Measurements from ENCODE around the gene FKBP14.

The FKBP14 gene

GRCh38 chr7:30028749-30029635 is 2.5 kb upstream of the FKBP14 start:
- H3K27me3 ChIP-seq (ENCODE audit: control insufficient read depth, insufficient read depth, low read length): no peaks in the 10 kb centered on the region
- peak overlapping the region; percentile 77 for H3K4me3 ChIP-seq (ENCODE audit: low read length)
- peaks cover 11% of the 10 kb centered on the region for H3K4me1 ChIP-seq (ENCODE audit: control insufficient read depth, insufficient read depth, low read length)
- H3K36me3 ChIP-seq (ENCODE audit: control insufficient read depth, insufficient read depth, low read length): no peaks in the 10 kb centered on the region
- H3K9ac ChIP-seq (ENCODE audit: low read length): peak overlapping the region; percentile 59
- peak overlapping the region; percentile 67 for H3K27ac ChIP-seq (ENCODE audit: low read depth, low read length)

GRCh38 chr7:30028216-30028748 is 1.8 kb upstream of the FKBP14 start, which contains the start of gene PLEKHA8:
TSS of gene PLEKHA8 (plus strand) at chr7:30028412. CDS start at chr7:30028763, 351 bp downstream.
- Histone ChIP-seq H3K27me3 (ENCODE audit: control insufficient read depth, insufficient read depth, low read length) (no peaks in the 10 kb centered on the region), H3K36me3 (ENCODE audit: control insufficient read depth, insufficient read depth, low read length) (no peaks in the 10 kb centered on the region), H3K4me1 (ENCODE audit: control insufficient read depth, insufficient read depth, low read length) (peaks cover 11% of the 10 kb centered on the region), H3K27ac (ENCODE audit: low read depth, low read length) (peak within 1 kb of the TSS; percentile 78), H3K4me3 (ENCODE audit: low read length) (peak within 1 kb of the TSS; percentile 77), H3K9ac (ENCODE audit: low read length) (peak within 1 kb of the TSS; percentile 59)

- Histone ChIP-seq H3K27me3 (ENCODE audit: control insufficient read depth, insufficient read depth, low read length) (no peaks in the 10 kb centered on the region), H3K9ac (ENCODE audit: low read length) (no peak overlapping the region), H3K4me3 (ENCODE audit: low read length) (peak overlapping the region; percentile 77), H3K36me3 (ENCODE audit: control insufficient read depth, insufficient read depth, low read length) (no peaks in the 10 kb centered on the region), H3K4me1 (ENCODE audit: control insufficient read depth, insufficient read depth, low read length) (peaks cover 11% of the 10 kb centered on the region), H3K27ac (ENCODE audit: low read depth, low read length) (peak overlapping the region; percentile 67)
Observed at GRCh38 chr7:30027740-30028215, 1.3 kb upstream of the FKBP14 start.

- H3K4me1 ChIP-seq (ENCODE audit: control insufficient read depth, insufficient read depth, low read length): peaks cover 11% of the 10 kb centered on the region
- H3K4me3 ChIP-seq (ENCODE audit: low read length): peak overlapping the region; percentile 77
- peak overlapping the region; percentile 8 for H3K9ac ChIP-seq (ENCODE audit: low read length)
- peak overlapping the region; percentile 78 for H3K27ac ChIP-seq (ENCODE audit: low read depth, low read length)
- H3K36me3 ChIP-seq (ENCODE audit: control insufficient read depth, insufficient read depth, low read length): no peaks in the 10 kb centered on the region
- H3K27me3 ChIP-seq (ENCODE audit: control insufficient read depth, insufficient read depth, low read length): no peaks in the 10 kb centered on the region
Observed at GRCh38 chr7:30027065-30027456, 559 bp upstream of the FKBP14 start.

- Histone ChIP-seq H3K4me3 (ENCODE audit: low read length) (no peak overlapping the region), H3K27ac (ENCODE audit: low read depth, low read length) (no peak overlapping the region), H3K4me1 (ENCODE audit: control insufficient read depth, insufficient read depth, low read length) (peaks cover 8% of the 10 kb centered on the region), H3K27me3 (ENCODE audit: control insufficient read depth, insufficient read depth, low read length) (no peaks in the 10 kb centered on the region), H3K9ac (ENCODE audit: low read length) (no peak overlapping the region), H3K36me3 (ENCODE audit: control insufficient read depth, insufficient read depth, low read length) (no peaks in the 10 kb centered on the region)
Observed at GRCh38 chr7:30023524-30023923, 3.0 kb downstream of the FKBP14 start.

GRCh38 chr7:30022991-30023390 is 3.5 kb downstream of the FKBP14 start:
- Histone ChIP-seq H3K9ac (ENCODE audit: low read length) (no peak overlapping the region), H3K27me3 (ENCODE audit: control insufficient read depth, insufficient read depth, low read length) (no peaks in the 10 kb centered on the region), H3K4me3 (ENCODE audit: low read length) (no peak overlapping the region), H3K4me1 (ENCODE audit: control insufficient read depth, insufficient read depth, low read length) (peaks cover 8% of the 10 kb centered on the region), H3K36me3 (ENCODE audit: control insufficient read depth, insufficient read depth, low read length) (no peaks in the 10 kb centered on the region), H3K27ac (ENCODE audit: low read depth, low read length) (no peak overlapping the region)

- Histone ChIP-seq H3K9ac (ENCODE audit: low read length) (no peak overlapping the region), H3K27me3 (ENCODE audit: control insufficient read depth, insufficient read depth, low read length) (no peaks in the 10 kb centered on the region), H3K4me3 (ENCODE audit: low read length) (no peak overlapping the region), H3K4me1 (ENCODE audit: control insufficient read depth, insufficient read depth, low read length) (peaks cover 4% of the 10 kb centered on the region), H3K36me3 (ENCODE audit: control insufficient read depth, insufficient read depth, low read length) (no peaks in the 10 kb centered on the region), H3K27ac (ENCODE audit: low read depth, low read length) (no peak overlapping the region)
Observed at GRCh38 chr7:30020535-30020934, 6.0 kb downstream of the FKBP14 start.

GRCh38 chr7:30019960-30020359 is 6.5 kb downstream of the FKBP14 start:
- Histone ChIP-seq H3K4me3 (ENCODE audit: low read length) (no peak overlapping the region), H3K27ac (ENCODE audit: low read depth, low read length) (no peak overlapping the region), H3K9ac (ENCODE audit: low read length) (no peak overlapping the region), H3K27me3 (ENCODE audit: control insufficient read depth, insufficient read depth, low read length) (no peaks in the 10 kb centered on the region), H3K36me3 (ENCODE audit: control insufficient read depth, insufficient read depth, low read length) (no peaks in the 10 kb centered on the region), H3K4me1 (ENCODE audit: control insufficient read depth, insufficient read depth, low read length) (peaks cover under 1% of the 10 kb centered on the region)

- Histone ChIP-seq H3K4me1 (ENCODE audit: control insufficient read depth, insufficient read depth, low read length) (no peaks in the 10 kb centered on the region), H3K4me3 (ENCODE audit: low read length) (no peak overlapping the region), H3K9ac (ENCODE audit: low read length) (no peak overlapping the region), H3K36me3 (ENCODE audit: control insufficient read depth, insufficient read depth, low read length) (no peaks in the 10 kb centered on the region), H3K27me3 (ENCODE audit: control insufficient read depth, insufficient read depth, low read length) (no peaks in the 10 kb centered on the region), H3K27ac (ENCODE audit: low read depth, low read length) (no peak overlapping the region)
Observed at GRCh38 chr7:30019387-30019786, 7.1 kb downstream of the FKBP14 start.

GRCh38 chr7:30018451-30018850 is 8.1 kb downstream of the FKBP14 start:
- Histone ChIP-seq H3K4me3 (ENCODE audit: low read length) (no peak overlapping the region), H3K36me3 (ENCODE audit: control insufficient read depth, insufficient read depth, low read length) (peaks cover 2% of the 10 kb centered on the region), H3K27ac (ENCODE audit: low read depth, low read length) (no peak overlapping the region), H3K27me3 (ENCODE audit: control insufficient read depth, insufficient read depth, low read length) (no peaks in the 10 kb centered on the region), H3K4me1 (ENCODE audit: control insufficient read depth, insufficient read depth, low read length) (no peaks in the 10 kb centered on the region), H3K9ac (ENCODE audit: low read length) (no peak overlapping the region)

- Histone ChIP-seq H3K9ac (ENCODE audit: low read length) (no peak overlapping the region), H3K4me1 (ENCODE audit: control insufficient read depth, insufficient read depth, low read length) (no peaks in the 10 kb centered on the region), H3K27ac (ENCODE audit: low read depth, low read length) (no peak overlapping the region), H3K27me3 (ENCODE audit: control insufficient read depth, insufficient read depth, low read length) (no peaks in the 10 kb centered on the region), H3K4me3 (ENCODE audit: low read length) (no peak overlapping the region), H3K36me3 (ENCODE audit: control insufficient read depth, insufficient read depth, low read length) (peaks cover 2% of the 10 kb centered on the region)
Observed at GRCh38 chr7:30012757-30013156, 13.7 kb downstream of the FKBP14 start.

- H3K4me3 ChIP-seq (ENCODE audit: low read length): no peak overlapping the region
- no peak overlapping the region for H3K27ac ChIP-seq (ENCODE audit: low read depth, low read length)
- H3K9ac ChIP-seq (ENCODE audit: low read length): no peak overlapping the region
- no peaks in the 10 kb centered on the region for H3K4me1 ChIP-seq (ENCODE audit: control insufficient read depth, insufficient read depth, low read length)
- no peaks in the 10 kb centered on the region for H3K27me3 ChIP-seq (ENCODE audit: control insufficient read depth, insufficient read depth, low read length)
- peaks cover 2% of the 10 kb centered on the region for H3K36me3 ChIP-seq (ENCODE audit: control insufficient read depth, insufficient read depth, low read length)
Observed at GRCh38 chr7:30010021-30010420, 16.5 kb downstream of the FKBP14 start.
